GM21737 (cell line): Measurements from ENCODE around the gene SH2B3.

Experiments
- ATAC-seq: cut with Tn5 transposase; IDR thresholded peaks from one replicate; pipeline ENCODE4 v1.9.1; 2021; ENCODE audit warnings: mild to moderate bottlenecking, moderate library complexity; ENCODE audit not compliant: unreplicated experiment

The SH2B3 gene

DNA sequence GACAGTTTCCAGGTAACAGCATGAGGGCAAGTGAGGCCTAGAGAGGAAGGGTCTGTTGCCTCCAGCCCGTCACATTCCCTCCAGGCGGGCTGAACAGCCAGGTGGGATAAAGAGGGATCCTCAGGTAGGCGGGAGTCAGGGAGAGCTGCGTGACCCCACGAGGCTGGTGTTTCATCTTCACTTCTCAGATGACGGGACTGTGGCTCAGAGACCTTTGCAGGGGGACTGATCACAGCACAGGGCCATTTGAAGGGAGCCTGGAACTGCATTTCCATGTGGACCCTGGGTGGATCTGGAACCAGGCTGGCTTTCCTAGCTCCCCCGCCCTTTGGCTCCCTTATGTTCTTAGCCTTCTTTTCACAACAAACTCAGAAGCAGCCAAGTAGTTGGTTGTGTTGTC lies 37.4 kb downstream of the SH2B3 start:
- no peak for ATAC-seq

DNA sequence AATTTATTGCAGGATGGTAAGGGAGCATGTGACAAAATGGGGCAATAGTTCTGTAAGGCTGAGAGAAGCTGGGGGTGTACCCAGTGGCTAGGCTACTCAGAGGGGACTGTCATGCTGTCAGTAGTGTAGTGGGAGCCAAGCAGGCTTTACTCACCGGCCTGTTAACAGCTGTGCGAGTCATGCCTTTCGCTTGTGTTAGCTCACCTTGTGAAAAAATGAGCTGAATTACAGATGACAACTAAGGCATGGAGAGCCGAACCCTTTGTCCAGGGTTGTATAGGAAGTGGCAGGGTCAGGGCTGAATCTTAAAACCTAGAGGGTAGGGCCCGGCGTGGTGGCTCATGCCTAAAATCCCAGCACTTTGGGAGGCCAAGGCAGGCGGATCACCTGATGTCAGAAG lies 37.9 kb downstream of the SH2B3 start:
- ATAC-seq = no peak

DNA sequence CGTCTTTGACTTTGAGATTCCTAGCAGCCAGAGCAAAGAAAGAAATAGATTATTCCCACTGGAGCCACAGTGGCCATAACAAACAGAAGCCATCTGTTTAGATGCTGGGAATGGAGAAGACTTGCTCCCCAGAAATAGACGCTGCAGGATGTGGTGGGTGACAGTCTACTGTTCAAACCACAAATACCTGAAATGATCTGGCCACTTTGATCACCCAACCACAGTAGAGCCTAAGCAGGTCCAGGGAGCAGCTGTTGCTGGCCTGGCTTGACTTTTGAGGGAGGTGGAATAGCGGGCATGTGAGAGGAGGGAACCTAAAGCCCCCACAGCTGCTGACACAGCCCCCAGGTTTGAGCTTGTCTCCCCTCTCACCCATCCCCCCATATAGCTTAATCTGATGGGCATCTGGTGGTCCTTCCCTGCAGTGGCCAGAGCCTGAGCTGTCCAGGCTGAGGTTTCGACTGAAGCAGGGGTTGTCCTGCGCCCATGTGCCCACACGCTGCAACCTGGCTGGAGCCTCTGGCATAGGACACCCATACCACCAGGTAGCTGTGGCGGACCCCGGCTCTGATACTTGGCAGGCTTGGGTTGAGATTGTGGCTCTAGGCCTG lies 38.7 kb downstream of the SH2B3 start:
- peak; percentile 38 for ATAC-seq

DNA sequence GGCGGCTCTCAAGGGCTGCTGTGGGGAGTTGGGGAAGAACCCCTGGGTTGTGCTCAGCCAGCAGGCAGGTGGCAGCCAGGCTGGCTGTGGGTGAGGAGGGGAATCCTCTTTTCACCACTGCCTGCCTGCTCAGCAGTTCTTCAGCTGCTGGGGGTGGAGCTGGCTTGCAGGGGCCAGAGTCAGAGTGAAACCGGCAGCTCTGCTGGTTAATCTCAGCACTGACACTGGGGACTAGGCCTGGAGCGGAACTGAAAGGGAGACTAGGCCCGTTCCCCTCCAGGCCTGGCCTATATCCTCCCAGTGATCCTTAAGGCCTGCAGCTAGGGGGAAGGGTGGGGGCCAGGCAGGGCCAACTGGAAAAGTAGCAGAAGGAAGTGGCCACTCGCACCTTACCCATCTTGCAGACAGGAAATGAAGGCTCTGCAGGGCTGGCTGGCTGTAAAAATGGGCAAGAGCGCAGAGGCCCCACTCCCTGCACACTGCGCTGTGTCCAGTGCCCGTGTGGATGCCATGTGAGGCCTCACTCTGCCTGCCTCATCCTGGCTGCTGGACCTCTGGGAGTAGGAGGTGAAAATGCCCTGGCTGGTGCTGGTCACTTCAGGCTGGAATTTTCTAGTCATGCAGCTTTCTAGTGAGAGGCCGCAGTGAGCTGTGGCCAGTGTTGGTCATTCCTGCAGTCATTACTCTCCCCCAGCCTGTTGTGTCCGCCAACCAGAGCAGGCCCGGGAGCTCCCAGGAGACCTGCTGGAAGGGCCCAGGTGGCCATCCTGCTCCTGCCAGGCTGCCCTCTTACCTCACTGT lies 39.4 kb downstream of the SH2B3 start:
- peak; percentile 79 for ATAC-seq

DNA sequence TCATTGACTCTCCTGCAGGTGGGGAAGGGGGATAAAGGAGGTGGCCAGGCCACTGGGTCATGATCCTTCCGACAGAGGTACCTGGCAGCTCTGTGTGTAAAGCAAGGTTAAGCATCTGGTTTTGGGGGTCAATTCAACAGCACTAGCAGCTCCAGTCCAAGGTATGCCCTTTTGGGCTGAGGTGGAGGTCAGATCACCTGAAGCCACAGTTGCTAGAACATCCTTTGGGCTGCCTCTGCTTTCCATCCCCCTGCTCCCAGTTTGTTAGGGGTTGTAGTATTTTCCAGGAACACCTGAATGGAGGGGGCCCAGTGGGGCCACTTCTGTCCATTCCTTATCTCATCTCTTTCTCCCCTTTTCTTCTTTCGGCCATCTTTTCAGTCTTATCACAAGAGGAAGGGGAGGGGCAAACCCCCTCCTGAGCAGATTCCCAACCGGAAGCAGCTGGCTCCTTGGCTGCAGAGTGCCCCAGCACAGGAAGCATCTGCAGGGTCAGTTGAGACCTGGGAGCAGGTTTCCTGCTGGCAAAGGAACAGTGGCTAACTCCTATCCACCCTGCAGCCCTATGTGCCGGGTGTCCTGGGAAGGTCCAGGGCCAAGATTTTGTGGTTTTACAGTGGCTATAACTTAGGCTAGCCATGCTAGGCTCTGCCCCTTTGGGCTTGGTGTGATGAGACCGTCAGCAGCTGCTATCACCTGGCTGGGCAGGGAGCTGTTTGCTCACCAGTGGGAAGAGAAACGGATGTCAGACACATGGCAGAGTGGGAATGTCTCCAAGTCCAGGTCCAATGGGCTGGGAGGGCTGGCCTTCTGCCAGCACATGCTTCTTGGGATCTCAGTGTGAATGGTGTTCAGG lies 40.2 kb downstream of the SH2B3 start:
- no peak for ATAC-seq

DNA sequence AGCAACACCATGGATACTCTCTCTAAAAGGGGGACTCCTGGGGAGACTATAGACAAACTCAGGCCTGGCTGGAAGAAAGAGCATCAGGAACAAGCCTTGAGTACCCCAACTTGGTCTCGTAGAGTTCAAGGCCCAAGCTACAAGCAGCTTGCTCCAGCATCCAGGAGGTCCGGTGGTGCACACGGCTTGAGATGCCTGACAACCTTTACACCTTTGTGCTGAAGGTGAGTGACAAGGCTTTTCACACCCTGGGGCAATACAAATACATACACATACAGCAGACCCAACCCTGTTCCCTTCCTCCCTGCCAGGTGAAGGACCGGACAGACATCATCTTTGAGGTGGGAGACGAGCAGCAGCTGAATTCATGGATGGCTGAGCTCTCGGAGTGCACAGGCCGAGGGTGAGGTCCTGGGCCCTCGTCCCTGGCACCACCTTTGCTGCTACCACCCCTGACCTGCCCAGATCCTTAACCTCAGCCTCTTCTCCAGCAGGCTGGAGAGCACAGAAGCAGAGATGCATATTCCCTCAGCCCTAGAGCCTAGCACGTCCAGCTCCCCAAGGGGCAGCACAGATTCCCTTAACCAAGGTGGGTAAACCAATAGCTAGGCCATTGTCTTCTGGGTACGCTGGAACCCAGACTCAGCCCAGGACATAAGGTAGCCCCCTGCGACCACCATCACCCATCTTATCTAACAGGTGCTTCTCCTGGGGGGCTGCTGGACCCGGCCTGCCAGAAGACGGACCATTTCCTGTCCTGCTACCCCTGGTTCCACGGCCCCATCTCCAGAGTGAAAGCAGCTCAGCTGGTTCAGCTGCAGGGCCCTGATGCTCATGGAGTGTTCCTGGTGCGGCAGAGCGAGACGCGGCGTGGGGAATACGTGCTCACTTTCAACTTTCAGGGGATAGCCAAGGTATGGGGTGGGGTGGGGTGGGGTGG lies 41.2 kb downstream of the SH2B3 start:
- no peak for ATAC-seq

DNA sequence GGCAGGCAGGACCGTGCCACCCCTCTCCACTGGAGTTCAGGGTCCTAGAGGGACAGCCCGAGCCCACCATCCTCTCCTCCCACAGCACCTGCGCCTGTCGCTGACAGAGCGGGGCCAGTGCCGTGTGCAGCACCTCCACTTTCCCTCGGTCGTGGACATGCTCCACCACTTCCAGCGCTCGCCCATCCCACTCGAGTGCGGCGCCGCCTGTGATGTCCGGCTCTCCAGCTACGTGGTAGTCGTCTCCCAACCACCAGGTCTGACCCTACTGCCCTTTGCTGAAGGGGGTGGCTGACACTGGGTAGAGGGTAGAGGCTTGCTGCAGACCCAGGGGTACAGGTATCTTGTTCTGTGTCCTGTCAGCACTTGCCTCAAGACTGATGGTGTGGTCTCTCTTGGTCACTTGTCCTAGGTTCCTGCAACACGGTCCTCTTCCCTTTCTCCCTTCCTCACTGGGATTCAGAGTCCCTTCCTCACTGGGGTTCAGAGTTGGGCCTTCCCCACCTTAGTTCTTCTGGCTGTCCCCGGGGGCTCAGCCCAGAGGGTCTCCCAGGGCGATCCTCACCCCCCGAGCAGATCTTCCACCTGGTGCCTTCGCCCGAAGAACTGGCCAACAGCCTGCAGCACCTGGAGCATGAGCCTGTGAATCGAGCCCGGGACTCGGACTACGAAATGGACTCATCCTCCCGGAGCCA lies 42.0 kb downstream of the SH2B3 start:
- ATAC-seq = no peak

DNA sequence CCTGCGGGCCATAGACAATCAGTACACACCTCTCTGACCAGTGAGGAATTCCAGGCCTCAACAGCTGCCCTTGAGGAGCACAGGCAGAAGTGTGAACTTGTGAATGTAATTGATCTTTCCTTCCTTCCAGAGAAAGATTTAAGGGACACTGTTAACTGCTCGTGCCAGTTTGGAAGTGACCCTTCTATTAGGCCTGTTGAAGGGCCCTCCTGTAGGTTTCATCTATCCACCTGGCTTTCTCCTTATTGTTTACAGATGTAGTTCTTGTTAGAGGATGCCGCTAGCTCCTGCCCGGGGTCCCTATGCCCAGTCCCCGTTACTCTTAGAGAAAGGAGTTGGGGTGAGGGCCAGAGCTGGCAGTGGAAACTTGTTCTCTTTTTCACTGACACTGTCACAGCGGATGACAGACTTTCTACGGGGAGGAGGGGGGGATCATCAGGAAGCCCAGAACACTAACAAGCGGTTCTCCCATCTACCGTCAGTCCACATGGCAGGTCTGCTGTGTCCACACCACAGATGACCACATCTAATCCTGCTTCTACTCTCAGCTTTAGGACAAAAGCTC lies 42.6 kb downstream of the SH2B3 start:
- ATAC-seq = no peak

DNA sequence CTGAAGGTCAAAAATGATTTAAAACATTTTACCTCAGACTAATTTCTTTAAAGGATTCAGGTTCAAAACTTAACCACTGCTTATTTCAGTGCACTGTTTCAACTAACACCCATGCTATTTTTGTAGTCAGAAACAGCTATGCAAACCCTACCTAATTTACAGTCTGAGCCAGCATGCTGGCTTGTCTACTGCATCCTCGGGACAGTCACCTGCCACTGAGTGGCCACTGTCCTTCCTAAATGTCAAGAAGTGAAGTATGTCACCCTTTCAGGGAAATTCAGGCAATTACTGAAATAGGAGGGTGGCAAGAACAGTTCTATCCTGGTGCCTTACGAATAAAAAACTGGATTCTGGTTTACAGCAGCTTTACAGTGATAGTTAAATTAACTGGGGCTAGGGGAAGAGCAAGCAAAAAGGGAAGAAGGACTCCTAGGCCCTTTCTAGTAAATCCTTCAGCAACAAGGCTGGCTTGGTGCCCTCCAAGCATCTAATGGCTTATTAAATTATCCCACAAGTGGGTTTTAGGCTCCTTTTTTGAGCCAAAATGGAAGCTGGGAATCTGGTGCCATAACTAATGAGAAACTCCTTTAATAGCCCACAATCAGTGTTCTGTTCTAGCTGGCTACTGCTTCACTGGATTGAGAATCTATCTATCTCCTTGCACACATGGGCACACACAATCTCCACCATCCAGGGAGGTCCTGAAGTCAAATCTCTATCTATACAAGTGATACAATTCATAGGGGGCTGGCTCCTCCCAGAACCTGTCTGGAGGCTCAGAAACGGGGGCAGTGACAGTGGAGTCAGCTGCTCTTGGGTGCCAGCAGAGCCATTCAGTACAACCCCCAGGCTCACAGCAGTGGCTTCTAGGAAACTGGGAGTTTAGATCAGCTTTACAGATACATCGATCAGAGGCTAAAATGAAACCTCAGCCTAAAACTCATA lies 43.4 kb downstream of the SH2B3 start:
- ATAC-seq = no peak

DNA sequence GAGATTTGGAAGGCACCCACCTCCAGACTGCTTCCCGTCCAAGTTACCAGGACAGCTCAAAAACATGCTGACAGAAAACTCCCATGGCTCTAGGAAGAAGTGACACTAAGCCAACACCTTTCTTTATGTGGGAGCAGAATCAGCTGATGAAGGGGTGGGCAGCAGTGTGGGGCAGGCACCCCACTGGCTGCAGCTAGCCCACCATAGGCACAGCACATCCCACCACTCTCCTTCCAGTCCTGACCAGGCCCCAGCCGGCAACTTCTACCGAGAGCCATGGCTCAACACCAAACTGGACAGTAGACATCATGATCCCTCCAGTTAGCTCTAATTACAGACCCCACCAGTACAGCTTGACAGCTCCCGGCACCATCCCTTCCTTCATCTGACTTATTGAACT lies 45.0 kb downstream of the SH2B3 start:
- no peak for ATAC-seq

DNA sequence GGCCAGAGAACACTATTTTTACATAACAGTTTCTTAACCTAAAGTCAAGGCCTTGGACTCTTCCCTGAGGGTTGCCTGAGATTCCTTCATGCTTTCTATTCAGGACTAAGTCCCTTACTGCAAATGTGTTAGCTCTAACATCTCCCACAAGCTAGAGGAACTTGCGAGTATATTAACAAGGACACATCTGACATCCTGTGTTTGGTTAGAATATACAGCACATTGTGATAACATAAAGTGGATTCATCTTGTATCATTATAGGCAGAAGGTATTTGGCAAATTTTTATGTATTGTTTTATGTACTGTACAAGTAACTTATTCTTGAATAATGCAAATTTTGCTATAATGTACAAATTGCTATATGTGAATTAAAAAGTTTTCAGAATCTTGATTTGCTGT lies 45.5 kb downstream of the SH2B3 start:
- no peak for ATAC-seq

DNA sequence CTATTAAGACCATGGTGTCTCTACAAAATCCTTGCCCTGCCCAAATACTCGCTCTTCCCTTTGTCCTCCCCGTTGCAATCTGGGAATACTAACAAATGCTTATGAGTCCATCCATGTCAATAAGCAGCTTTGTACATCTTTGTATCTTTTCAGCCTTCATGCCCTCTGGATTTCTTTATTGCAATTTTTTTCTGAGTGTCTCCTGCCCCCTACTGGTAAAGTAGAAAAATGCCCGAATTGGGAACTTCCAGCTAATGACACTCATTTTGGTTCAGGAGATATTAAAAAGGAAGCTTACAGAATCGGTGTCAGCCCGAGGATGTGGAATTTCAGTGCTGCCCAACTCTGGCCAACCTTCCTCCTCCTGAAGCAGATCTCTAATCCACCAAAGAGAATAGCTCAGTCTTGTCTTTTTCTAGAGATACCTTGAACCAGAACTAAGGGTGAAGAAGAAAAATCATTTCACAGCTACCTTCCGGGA lies 46.0 kb downstream of the SH2B3 start:
- ATAC-seq = no peak

DNA sequence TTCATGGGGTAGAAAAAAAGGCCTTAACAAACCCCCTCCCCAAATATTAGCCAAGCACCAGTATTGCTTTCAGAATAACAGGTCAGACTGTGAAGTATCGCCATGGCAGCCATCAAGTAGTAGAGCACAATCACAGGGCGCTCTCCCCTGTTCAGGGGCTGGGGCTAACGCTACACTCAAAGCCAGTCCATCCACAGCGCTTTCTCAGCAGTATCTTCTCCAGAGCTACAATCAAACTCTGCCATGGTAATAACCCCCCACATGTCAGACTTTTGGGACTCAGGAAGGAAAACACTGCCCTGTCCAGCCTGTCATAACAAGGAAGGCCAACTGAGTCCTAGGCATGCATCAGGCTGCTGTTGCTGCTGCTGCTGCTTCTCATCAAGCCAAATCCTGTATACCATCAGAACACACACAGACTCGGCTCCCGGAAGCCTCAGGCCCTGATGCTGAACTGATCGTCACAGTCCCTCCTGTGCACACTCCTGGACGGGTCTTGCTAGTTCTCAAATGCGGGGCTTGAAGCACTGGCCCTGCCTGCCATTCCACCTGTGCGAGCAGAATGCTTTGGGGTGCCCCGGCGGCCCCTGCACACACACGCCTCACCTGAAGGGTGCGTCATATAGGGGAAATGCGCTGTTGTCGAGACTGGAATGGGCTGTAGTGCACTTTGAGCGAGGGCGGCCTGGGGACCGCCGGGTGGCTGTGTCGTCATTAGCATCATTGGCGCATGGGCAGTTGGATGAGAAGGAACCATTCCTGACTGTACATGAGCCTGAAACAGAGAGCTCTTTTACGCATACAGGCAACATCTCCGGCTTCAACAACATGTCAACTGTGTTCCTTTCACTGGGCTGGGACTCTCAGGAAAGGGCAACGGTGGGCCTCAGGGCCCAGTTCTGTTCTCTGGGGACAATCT lies 47.6 kb downstream of the SH2B3 start:
- no peak for ATAC-seq

DNA sequence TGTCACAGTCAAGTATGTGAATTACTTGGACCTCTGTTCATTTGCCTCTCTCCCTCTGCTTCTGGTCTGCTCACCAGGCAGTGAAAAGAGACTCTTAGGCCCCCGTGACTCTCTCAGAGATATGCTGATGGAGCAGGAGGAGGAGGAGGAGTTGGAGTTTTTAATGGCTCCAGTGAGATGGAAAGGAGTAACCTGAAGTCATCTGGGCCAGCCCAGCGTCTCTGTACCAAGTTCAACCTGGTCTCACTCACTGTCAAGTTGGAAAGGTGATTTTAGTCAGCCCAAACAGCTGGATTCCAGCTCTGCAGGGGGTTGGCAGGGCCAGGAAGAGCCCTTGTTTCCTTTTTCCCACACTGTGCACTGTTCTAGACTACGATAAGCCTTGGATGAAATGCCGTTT lies 48.6 kb downstream of the SH2B3 start:
- ATAC-seq = no peak

DNA sequence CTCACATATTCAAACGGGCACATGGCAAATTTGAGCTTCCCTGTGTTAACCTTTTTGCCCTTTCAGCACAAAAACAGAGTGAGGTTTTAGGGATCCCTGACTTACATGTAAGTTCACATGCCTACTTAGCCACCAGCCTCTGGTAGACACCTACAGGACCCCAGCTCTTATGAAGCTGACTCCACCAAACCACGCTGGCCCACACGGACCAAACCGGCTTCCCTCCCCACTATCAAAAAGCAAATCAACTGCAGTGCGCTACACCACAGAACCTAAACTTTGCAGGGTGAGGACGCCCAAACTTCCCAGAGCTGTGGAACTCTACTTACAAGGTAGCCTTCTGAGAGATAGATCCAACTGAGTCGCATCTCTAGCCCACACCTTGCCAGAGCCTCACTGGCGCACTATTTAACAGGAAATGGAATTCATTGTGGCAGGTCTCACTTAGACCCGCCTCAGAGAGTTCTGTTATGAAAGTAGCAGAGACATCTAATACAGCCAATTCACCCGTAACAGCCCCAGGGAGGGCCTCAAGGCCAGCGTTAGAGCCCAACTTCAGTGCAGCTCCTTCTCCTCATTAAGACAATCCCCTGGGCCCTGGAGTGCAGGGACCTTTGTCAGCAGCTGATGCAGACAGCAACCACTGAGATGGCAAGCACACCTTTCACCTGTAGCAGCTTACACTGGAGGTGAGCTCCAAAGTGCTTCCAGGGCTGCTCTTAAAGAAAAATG lies 49.2 kb downstream of the SH2B3 start:
- ATAC-seq = no peak

DNA sequence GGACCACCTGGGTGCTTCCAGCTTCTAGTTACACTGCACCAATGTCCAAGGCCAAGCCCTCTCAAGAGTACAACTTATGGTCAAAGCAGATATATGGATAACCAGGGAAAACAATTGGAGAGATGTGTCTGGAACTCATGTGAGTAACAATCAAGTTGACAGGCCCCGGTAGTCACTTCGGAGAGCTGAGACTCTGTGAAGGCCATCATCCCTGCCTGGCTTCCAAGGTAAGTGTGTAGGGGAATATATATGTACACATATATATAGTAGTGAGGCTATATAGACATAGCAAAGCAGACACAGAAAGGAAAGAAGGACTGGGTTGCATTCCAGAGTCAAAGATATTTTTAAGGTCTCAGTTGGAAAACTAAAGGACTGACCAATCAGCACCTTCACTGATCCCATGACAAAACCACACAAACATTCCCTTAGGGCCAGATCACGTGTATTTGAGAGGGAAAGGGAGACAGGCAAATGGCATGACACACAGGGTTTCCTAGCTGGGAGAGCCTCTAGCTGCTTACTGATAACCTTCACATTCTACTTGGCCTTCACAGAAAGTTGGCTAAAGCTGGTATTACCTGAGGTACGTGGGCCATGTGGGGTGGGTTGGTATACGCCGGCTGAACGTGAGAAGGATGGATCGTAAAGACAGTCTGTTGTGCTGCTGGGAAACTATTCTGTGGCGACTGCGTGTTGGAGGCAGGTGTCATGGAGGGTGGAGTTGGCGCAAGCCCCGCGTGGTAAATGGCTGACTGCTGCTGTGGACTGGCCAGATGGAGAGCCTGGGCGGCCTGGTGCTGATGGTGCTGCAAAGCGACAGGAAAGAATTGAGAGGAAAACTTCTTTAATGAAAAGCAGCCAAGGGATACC lies 50.0 kb downstream of the SH2B3 start:
- no peak for ATAC-seq
